Type B pancreatic cell (in vitro differentiated cells): ENCODE data around the gene RGCC. TPM values are rescaled to one million over a fixed set of nuclear protein-coding genes. Genes with fewer than 3 reads are reported as not detected.

Experiments
- DNase-seq: peaks from one replicate; pipeline ENCODE4 v3.0.0; 2021; ENCODE audit warnings: mixed read lengths; ENCODE audit not compliant: unreplicated experiment; ENCODE audit errors: extremely low spot score
- H3K27ac Mint-ChIP-seq: 2 replicates; pipeline ENCODE4 v1.8.0; 2021; ENCODE audit warnings: mild to moderate bottlenecking, mixed read lengths
- H3K27me3 Mint-ChIP-seq: 2 replicates; pipeline ENCODE4 v1.8.0; 2021; ENCODE audit warnings: mixed read lengths
- H3K36me3 Mint-ChIP-seq: 2 replicates; pipeline ENCODE4 v1.8.0; 2021; ENCODE audit warnings: mixed read lengths
- H3K4me1 Mint-ChIP-seq: one replicate; pipeline ENCODE4 v1.8.0; 2021; ENCODE audit warnings: mixed read lengths; ENCODE audit not compliant: unreplicated experiment
- H3K4me3 Mint-ChIP-seq: 2 replicates; pipeline ENCODE4 v1.8.0; 2021; ENCODE audit warnings: mild to moderate bottlenecking, mixed read lengths
- H3K9me3 Mint-ChIP-seq: 2 replicates; pipeline ENCODE4 v1.8.0; 2021; ENCODE audit warnings: mixed read lengths
- total RNA-seq: library from RNA; stranded (reverse); gene quantifications from 2 replicates; pipeline ENCODE4 v1.2.1, GENCODE V29; 2021; ENCODE audit warnings: low replicate concordance
- TF ChIP-seq, protein P1 (sequence below): fragments of 200-600 bp; sonication (generic); conservative IDR thresholded peaks from 2 replicates; pipeline ENCODE4 v1.5.0; 2021; ENCODE audit warnings: antibody characterized with exemption, mild to moderate bottlenecking

RGCC gene
- total RNA-seq, 1 donor from 2014 or later: 2.7 TPM

DNA sequence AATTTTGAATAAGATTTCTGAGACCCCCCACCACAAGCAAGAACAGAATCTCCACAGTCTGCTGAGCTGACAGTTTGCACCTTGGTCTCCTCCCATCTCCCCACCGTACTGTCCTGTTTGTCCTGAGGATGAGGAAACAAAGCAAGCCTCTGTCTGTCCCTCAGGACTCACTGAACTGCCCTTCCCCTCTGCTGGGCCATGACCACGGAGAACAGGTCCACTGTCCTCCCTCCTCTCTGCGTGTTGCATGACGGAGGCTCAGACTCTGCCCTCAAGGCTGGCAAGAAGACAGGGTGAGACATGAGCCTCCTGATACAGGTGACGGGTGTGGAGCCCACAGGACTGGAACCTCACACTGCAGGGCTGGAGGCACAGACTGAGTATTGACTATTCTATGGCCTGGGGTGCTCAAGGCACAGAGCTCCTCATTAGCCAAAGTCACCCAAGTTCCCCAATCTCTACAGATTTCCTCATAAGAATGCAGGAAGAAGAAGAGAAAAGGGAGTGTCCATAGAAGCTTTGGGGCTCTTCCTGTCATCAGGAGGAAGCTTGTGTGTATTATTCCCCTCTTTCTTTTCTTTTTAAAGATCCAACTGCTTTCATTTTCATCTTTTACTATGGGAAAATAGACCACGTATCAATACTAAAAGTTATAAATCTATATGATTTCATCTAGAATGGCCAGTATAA is 22.4 kb upstream of the RGCC start:
- Mint-ChIP-seq H3K4me1 (no peaks in the 10 kb centered on the region), H3K4me3 (no peak overlapping the region), H3K9me3 (no peaks in the 10 kb centered on the region), H3K27ac (no peak overlapping the region), H3K27me3 (peaks cover 11% of the 10 kb centered on the region), H3K36me3 (no peaks in the 10 kb centered on the region)
- no peak for DNase-seq
- TF ChIP-seq, protein P1, sequence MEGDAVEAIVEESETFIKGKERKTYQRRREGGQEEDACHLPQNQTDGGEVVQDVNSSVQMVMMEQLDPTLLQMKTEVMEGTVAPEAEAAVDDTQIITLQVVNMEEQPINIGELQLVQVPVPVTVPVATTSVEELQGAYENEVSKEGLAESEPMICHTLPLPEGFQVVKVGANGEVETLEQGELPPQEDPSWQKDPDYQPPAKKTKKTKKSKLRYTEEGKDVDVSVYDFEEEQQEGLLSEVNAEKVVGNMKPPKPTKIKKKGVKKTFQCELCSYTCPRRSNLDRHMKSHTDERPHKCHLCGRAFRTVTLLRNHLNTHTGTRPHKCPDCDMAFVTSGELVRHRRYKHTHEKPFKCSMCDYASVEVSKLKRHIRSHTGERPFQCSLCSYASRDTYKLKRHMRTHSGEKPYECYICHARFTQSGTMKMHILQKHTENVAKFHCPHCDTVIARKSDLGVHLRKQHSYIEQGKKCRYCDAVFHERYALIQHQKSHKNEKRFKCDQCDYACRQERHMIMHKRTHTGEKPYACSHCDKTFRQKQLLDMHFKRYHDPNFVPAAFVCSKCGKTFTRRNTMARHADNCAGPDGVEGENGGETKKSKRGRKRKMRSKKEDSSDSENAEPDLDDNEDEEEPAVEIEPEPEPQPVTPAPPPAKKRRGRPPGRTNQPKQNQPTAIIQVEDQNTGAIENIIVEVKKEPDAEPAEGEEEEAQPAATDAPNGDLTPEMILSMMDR: no peak

DNA sequence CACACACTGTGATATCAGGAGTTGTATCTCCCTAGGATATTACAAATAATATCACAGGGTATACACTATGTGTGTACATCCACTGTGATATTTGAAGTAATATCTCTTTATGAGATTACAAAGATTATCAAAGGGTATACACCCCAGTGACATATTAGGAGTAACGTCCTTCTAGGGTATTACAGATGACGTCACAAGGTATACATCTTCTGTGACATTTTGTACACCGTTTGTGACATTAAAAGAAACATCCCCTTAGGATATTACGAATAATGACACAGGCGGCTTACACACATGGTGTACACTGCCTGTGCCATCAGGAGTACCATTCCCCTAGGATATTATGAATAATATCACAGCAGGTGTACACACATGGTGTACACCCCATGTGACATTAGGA is 13.4 kb upstream of the RGCC start:
- Mint-ChIP-seq H3K36me3 (no peaks in the 10 kb centered on the region), H3K27me3 (peaks cover 14% of the 10 kb centered on the region), H3K9me3 (no peaks in the 10 kb centered on the region), H3K27ac (no peak overlapping the region), H3K4me3 (no peak overlapping the region), H3K4me1 (no peaks in the 10 kb centered on the region)
- no peak for DNase-seq
- TF ChIP-seq, protein P1: no peak

DNA sequence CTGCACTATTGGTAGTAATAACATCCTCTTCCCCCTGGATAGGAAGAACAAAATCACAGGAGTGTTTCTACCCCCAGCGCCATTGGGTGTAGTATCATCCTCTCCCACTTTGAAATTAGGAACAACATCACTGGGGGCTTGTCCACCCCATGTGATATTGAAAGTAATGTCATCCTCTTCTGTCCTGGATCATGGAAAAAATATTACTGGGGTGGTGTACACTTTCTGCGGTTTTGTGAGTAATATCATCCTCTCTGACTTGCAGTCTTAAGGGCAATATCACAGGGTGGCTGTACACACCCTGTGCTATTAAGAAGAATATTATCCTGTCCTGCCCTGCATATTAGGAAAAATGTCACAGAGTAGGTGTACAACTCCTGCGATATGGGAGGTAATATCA is 4.9 kb upstream of the RGCC start:
- no peaks in the 10 kb centered on the region for H3K36me3 Mint-ChIP-seq
- H3K9me3 Mint-ChIP-seq: peaks cover 3% of the 10 kb centered on the region
- DNase-seq: no peak
- no peak overlapping the region for H3K27ac Mint-ChIP-seq
- H3K27me3 Mint-ChIP-seq: peaks cover 41% of the 10 kb centered on the region
- no peaks in the 10 kb centered on the region for H3K4me1 Mint-ChIP-seq
- TF ChIP-seq, protein P1: no peak
- H3K4me3 Mint-ChIP-seq: no peak overlapping the region

DNA sequence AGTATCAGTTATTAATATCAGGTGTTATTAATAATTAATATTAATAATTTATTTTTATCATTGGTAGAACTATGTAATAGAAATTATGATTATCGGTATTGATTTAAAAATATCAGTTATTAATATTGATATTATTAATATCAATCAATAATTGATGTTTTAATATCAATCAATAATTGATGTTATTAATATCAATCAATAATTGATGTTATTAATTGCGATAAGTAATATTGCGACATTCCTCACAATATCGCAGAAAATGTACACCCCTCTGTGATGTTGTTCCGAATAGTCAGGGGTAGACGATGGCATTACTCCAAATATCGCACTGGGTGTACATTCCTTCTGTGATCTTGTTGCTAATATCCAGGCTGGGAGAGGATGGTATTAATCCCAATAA is 3.7 kb upstream of the RGCC start:
- Mint-ChIP-seq H3K4me3 (no peak overlapping the region), H3K4me1 (no peaks in the 10 kb centered on the region), H3K9me3 (peaks cover 3% of the 10 kb centered on the region), H3K36me3 (no peaks in the 10 kb centered on the region), H3K27ac (no peak overlapping the region), H3K27me3 (peaks cover 46% of the 10 kb centered on the region)
- TF ChIP-seq, protein P1: no peak
- no peak for DNase-seq

DNA sequence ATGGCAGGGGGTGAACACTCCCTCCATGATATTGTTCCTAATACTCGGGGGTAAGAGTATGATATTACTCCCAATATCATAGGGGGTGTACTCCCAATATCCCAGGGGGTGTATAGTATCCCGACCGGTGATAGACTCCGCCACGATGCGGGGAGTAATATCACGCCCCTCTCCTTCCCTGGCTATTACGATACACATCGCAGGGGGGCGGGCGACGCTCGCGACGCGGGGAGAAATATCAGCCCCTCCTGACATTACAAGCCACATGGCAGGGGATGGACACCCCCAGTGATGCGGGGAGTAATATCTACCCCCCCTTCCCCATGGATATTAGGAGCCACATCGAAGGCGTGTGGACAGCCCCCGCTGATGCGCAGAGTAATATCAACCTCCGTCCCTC is 3.2 kb upstream of the RGCC start:
- no peaks in the 10 kb centered on the region for H3K36me3 Mint-ChIP-seq
- TF ChIP-seq, protein P1: no peak
- H3K4me1 Mint-ChIP-seq: no peaks in the 10 kb centered on the region
- no peak overlapping the region for H3K27ac Mint-ChIP-seq
- peaks cover 51% of the 10 kb centered on the region for H3K27me3 Mint-ChIP-seq
- H3K9me3 Mint-ChIP-seq: peaks cover 3% of the 10 kb centered on the region
- no peak overlapping the region for H3K4me3 Mint-ChIP-seq
- no peak for DNase-seq
